ENCODE data around the gene CFDP1.

Gene CFDP1

GRCh38 chr16:75433732-75434413 is 570 bp upstream of the CFDP1 start:
- TF ChIP-seq GATA3 (IDR thresholded peaks at IDR 0.05; ENCODE audit: low read depth, low read length) (no peak), GATA2 (IDR thresholded peaks at IDR 0.05; ENCODE audit: low read depth, low read length) (no peak)

GRCh38 chr16:75429621-75430403 is 3.5 kb downstream of the CFDP1 start:
- TF ChIP-seq GATA3 (IDR thresholded peaks at IDR 0.05; ENCODE audit: low read depth, low read length) (no peak), GATA2 (IDR thresholded peaks at IDR 0.05; ENCODE audit: low read depth, low read length) (no peak)

GRCh38 chr16:75423723-75424104 is 9.6 kb downstream of the CFDP1 start:
- no peak for TF ChIP-seq GATA3 (IDR thresholded peaks at IDR 0.05; ENCODE audit: low read depth, low read length)

- TF ChIP-seq GATA3 (IDR thresholded peaks at IDR 0.05; ENCODE audit: low read depth, low read length) (no peak), GATA2 (IDR thresholded peaks at IDR 0.05; ENCODE audit: low read depth, low read length) (no peak)
These were observed 11.5 kb downstream of the CFDP1 start for GRCh38 chr16:75421820-75422126.

- TF ChIP-seq GATA3 (IDR thresholded peaks at IDR 0.05; ENCODE audit: low read depth, low read length) (no peak), GATA2 (IDR thresholded peaks at IDR 0.05; ENCODE audit: low read depth, low read length) (no peak)
These were observed 12.1 kb downstream of the CFDP1 start for GRCh38 chr16:75420987-75421819.

- TF ChIP-seq GATA3 (IDR thresholded peaks at IDR 0.05; ENCODE audit: low read depth, low read length) (no peak), GATA2 (IDR thresholded peaks at IDR 0.05; ENCODE audit: low read depth, low read length) (no peak)
These were observed 16.3 kb downstream of the CFDP1 start for GRCh38 chr16:75416904-75417565.

- TF ChIP-seq GATA3 (IDR thresholded peaks at IDR 0.05; ENCODE audit: low read depth, low read length) (no peak), GATA2 (IDR thresholded peaks at IDR 0.05; ENCODE audit: low read depth, low read length) (no peak)
These were observed 18.0 kb downstream of the CFDP1 start for GRCh38 chr16:75415169-75415905.

- TF ChIP-seq GATA3 (IDR thresholded peaks at IDR 0.05; ENCODE audit: low read depth, low read length) (no peak), GATA2 (IDR thresholded peaks at IDR 0.05; ENCODE audit: low read depth, low read length) (no peak)
These were observed 19.4 kb downstream of the CFDP1 start for GRCh38 chr16:75413951-75414350.

- TF ChIP-seq GATA2 (IDR thresholded peaks at IDR 0.05; ENCODE audit: low read depth, low read length), result no peak
- TF ChIP-seq GATA3 (IDR thresholded peaks at IDR 0.05; ENCODE audit: low read depth, low read length), result no peak
These were observed 26.4 kb downstream of the CFDP1 start for GRCh38 chr16:75406943-75407342.

GRCh38 chr16:75402821-75403475 is 30.4 kb downstream of the CFDP1 start:
- TF ChIP-seq GATA3 (IDR thresholded peaks at IDR 0.05; ENCODE audit: low read depth, low read length) (no peak), GATA2 (IDR thresholded peaks at IDR 0.05; ENCODE audit: low read depth, low read length) (no peak)

GRCh38 chr16:75402159-75402820 is 31.0 kb downstream of the CFDP1 start:
- TF ChIP-seq GATA3 (IDR thresholded peaks at IDR 0.05; ENCODE audit: low read depth, low read length) (no peak), GATA2 (IDR thresholded peaks at IDR 0.05; ENCODE audit: low read depth, low read length) (no peak)

- no peak for TF ChIP-seq GATA3 (IDR thresholded peaks at IDR 0.05; ENCODE audit: low read depth, low read length)
- TF ChIP-seq GATA2 (IDR thresholded peaks at IDR 0.05; ENCODE audit: low read depth, low read length), result no peak
These were observed 31.6 kb downstream of the CFDP1 start for GRCh38 chr16:75401691-75402090.
